KMS-11 (cell line): Measurements from ENCODE around the gene MAP3K10.

ENCODE experiments used
- H2AFZ ChIP-seq: fragments of 200-600 bp; sonication (generic); 2 replicates; pipeline ENCODE4 v1.6.1; 2016; ENCODE audit warnings: antibody characterized with exemption, mixed run types, low read depth
- H3K27ac ChIP-seq: fragments of 200-600 bp; sonication (generic); 2 replicates; pipeline ENCODE4 v1.6.1; 2016; ENCODE audit warnings: mild to moderate bottlenecking, mixed run types
- H3K27me3 ChIP-seq: fragments of 200-600 bp; sonication (generic); 2 replicates; pipeline ENCODE4 v1.6.1; 2017; ENCODE audit warnings: mild to moderate bottlenecking, low read depth, mixed run types, moderate library complexity; ENCODE audit not compliant: insufficient read depth
- H3K36me3 ChIP-seq: fragments of 200-600 bp; sonication (generic); 2 replicates; pipeline ENCODE4 v1.6.1; 2017; ENCODE audit warnings: mild to moderate bottlenecking, mixed run types; ENCODE audit not compliant: insufficient read depth
- H3K4me1 ChIP-seq: fragments of 200-600 bp; sonication (generic); 2 replicates; pipeline ENCODE4 v1.6.1; 2016; ENCODE audit warnings: mild to moderate bottlenecking, low read depth, mixed run types; ENCODE audit not compliant: poor library complexity, severe bottlenecking
- H3K4me2 ChIP-seq: fragments of 200-600 bp; sonication (generic); 2 replicates; pipeline ENCODE4 v1.7.0; 2016; ENCODE audit warnings: mild to moderate bottlenecking, mixed run types
- H3K4me3 ChIP-seq: fragments of 200-600 bp; sonication (generic); IDR thresholded peaks from 2 replicates; pipeline ENCODE4 v1.6.1; 2017; ENCODE audit warnings: low read depth, low read length, mixed read lengths; ENCODE audit not compliant: insufficient read depth
- H3K79me2 ChIP-seq: fragments of 200-600 bp; sonication (generic); 2 replicates; pipeline ENCODE4 v1.6.1; 2016; ENCODE audit warnings: low read depth, mixed run types; ENCODE audit not compliant: insufficient read depth
- H3K9ac ChIP-seq: fragments of 200-600 bp; sonication (generic); 2 replicates; pipeline ENCODE4 v1.6.1; 2016; ENCODE audit warnings: mild to moderate bottlenecking, mixed run types
- H4K20me1 ChIP-seq: fragments of 200-600 bp; sonication (generic); 2 replicates; pipeline ENCODE4 v1.6.1; 2016; ENCODE audit warnings: mild to moderate bottlenecking, mixed run types; ENCODE audit not compliant: insufficient read depth
- TF ChIP-seq, protein P1 (sequence below): fragments of 200-600 bp; sonication (generic); conservative IDR thresholded peaks from 2 replicates; pipeline ENCODE4 v1.6.1; 2017; ENCODE audit warnings: low read depth, mild to moderate bottlenecking, antibody characterized with exemption, low read length, moderate library complexity, mixed read lengths

Gene MAP3K10

DNA sequence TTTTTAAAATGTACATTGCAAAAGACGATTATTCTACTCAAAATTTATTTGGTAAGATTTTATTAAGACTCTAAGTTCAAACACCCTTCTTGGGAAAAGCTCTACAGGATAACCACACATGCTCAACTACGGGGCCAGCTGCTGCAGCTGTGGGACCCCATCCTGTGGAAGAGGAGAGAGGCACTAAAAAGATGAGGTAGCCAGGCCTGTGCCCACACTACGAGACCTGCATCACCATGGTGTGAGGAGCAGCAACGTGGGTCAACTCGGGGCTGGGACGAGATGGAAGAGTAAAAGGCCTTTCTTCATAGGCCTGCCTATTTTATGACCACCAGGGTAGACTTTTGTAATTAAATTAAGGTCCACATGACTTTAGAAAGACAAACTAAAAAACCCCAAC, 39.8 kb downstream of the MAP3K10 start:
- Histone ChIP-seq H3K27me3 (no peaks in the 10 kb centered on the region), H4K20me1 (no peaks in the 10 kb centered on the region), H3K4me1 (no peaks in the 10 kb centered on the region), H3K4me2 (no peak overlapping the region), H3K79me2 (no peaks in the 10 kb centered on the region), H2AFZ (no peak overlapping the region), H3K9ac (no peak overlapping the region), H3K27ac (no peak overlapping the region), H3K4me3 (no peak overlapping the region), H3K36me3 (no peaks in the 10 kb centered on the region)
- TF ChIP-seq, protein P1, sequence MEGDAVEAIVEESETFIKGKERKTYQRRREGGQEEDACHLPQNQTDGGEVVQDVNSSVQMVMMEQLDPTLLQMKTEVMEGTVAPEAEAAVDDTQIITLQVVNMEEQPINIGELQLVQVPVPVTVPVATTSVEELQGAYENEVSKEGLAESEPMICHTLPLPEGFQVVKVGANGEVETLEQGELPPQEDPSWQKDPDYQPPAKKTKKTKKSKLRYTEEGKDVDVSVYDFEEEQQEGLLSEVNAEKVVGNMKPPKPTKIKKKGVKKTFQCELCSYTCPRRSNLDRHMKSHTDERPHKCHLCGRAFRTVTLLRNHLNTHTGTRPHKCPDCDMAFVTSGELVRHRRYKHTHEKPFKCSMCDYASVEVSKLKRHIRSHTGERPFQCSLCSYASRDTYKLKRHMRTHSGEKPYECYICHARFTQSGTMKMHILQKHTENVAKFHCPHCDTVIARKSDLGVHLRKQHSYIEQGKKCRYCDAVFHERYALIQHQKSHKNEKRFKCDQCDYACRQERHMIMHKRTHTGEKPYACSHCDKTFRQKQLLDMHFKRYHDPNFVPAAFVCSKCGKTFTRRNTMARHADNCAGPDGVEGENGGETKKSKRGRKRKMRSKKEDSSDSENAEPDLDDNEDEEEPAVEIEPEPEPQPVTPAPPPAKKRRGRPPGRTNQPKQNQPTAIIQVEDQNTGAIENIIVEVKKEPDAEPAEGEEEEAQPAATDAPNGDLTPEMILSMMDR = no peak

DNA sequence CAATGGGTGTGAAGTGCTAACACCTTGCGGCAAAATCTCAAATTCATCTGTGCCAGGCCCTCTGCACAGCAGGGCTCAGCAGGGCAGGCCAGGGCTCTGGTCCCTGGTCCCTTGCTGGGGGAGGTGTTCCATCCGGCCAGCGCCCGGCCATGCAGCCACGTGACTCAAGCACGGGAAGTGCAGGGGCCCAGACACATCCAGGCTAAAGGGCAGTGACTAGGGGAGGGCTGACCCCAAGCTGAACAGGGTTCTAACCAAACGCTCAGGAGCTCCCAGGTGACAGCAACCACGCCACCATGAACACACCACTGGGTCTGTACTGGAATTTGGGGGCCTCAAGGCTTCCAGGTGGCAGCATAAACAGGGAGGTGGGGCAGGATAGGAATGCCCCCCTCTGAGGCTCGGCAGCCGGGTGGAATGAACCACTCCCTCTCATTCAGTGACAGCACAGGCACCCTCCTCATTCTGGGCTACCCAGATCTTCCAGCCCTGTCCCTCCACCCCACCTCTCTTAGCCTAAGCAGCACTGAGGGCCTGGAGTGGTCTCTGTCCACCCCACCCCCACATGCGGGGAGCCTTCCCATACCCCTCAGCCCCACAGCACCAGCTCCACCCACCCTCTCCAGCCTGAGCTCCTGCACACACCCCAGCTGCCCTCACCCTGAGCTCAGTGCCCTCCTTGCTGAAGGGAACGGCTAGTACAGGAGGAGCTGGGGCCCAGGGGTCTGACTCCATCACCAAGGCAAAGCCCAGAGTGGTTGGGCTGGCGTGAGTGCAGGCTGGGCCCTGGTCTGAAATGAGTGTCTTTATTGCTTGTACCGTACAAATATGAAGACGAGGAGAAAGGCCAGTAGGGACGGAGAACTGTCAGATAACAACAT, 40.6 kb downstream of the MAP3K10 start:
- no peaks in the 10 kb centered on the region for H3K27me3 ChIP-seq
- no peak overlapping the region for H3K27ac ChIP-seq
- H4K20me1 ChIP-seq = no peaks in the 10 kb centered on the region
- no peak overlapping the region for H2AFZ ChIP-seq
- no peaks in the 10 kb centered on the region for H3K79me2 ChIP-seq
- no peaks in the 10 kb centered on the region for H3K36me3 ChIP-seq
- H3K4me3 ChIP-seq = no peak overlapping the region
- no peak overlapping the region for H3K4me2 ChIP-seq
- TF ChIP-seq, protein P1 = no peak
- no peak overlapping the region for H3K9ac ChIP-seq
- no peaks in the 10 kb centered on the region for H3K4me1 ChIP-seq

DNA sequence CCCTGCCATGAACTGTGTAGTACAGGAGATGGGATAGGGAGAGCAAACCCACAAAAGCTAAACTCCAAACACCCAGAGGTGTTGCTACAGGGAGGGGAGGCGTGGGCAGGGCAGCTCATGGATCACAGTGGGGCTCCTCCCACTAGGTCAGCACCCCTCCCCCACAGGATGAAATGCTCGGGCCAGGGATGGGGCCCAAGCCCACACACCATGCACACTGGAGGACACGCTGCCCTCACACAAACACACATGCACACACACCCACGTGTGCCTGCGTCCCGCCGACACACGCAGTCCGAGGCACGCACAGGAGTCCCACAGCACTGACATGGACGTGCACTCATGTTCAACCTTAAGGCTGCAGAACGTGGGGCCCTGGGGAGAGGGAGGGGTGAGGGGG, 41.3 kb downstream of the MAP3K10 start:
- Histone ChIP-seq H2AFZ (no peak overlapping the region), H3K79me2 (no peaks in the 10 kb centered on the region), H3K36me3 (peaks cover 5% of the 10 kb centered on the region; the same call in 1 of the 2 replicates), H3K4me3 (no peak overlapping the region), H4K20me1 (no peaks in the 10 kb centered on the region), H3K9ac (no peak overlapping the region), H3K4me1 (no peaks in the 10 kb centered on the region), H3K4me2 (no peak overlapping the region), H3K27me3 (no peaks in the 10 kb centered on the region), H3K27ac (no peak overlapping the region)
- TF ChIP-seq, protein P1 = no peak

DNA sequence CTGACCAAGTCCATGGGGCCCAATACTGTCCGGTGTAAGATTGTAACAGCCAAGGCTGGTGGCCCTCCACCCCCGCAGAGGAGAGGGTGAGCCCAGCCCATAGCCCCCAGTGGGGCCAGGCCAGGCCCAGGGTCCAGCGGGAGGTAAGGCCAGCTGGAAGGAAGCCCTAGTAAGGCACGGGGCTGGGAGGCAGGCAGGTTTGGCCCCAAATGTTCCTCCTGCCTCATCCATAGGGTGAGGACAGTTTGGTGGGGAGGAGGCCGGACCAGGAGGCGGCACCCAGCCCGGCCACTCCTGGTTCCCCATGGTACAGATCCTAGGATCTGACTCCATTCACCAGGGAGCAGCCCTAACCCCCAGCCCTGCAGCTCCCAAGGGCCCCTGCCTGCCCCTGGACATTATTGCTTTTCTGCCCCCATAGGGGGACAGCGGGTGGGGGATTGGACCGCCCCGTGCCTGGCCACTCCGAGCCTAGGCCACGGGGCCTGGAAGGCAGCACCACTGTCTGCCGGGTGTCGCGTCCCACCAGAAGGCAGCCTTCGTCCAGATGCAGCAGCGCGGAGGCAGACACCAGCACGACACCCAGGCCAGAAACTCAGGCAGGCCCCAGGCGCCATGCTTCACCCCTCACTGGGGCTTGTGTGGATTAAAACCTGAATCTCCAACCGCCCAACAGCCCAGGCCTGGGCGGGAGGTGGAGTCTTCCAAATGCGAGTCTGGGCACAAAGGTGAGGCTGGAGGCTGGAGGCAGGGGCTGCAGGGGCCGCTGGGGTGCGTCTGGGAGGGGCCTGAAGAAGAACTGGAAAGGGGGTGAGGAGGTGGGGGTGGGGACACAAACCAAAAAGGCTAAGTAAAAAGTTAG, 42.0 kb downstream of the MAP3K10 start:
- TF ChIP-seq, protein P1 = no peak
- no peak overlapping the region for H3K27ac ChIP-seq
- H4K20me1 ChIP-seq = no peaks in the 10 kb centered on the region
- H3K4me2 ChIP-seq = no peak overlapping the region
- no peak overlapping the region for H3K4me3 ChIP-seq
- peaks cover 5% of the 10 kb centered on the region; the same call in 1 of the 2 replicates for H3K36me3 ChIP-seq
- H3K4me1 ChIP-seq = no peaks in the 10 kb centered on the region
- no peaks in the 10 kb centered on the region for H3K79me2 ChIP-seq
- no peaks in the 10 kb centered on the region for H3K27me3 ChIP-seq
- no peak overlapping the region for H3K9ac ChIP-seq
- no peak overlapping the region for H2AFZ ChIP-seq
